NCI-H1048 (cell line): ENCODE measurements around the gene AK4.
"Not testable (repeated sequence)": the region's sequence is repeated elsewhere in the genome, so short reads cannot be mapped to it uniquely, and the experiment has no call there.

Experiments used
- DNase-seq: peaks from one replicate; lab custom pipeline; 2025; lab: John Stamatoyannopoulos, UW

The AK4 gene

GRCh38 chr1:65150583-65151263 is 2.7 kb downstream of the AK4 start:
- DNase-seq = no peak

DNA sequence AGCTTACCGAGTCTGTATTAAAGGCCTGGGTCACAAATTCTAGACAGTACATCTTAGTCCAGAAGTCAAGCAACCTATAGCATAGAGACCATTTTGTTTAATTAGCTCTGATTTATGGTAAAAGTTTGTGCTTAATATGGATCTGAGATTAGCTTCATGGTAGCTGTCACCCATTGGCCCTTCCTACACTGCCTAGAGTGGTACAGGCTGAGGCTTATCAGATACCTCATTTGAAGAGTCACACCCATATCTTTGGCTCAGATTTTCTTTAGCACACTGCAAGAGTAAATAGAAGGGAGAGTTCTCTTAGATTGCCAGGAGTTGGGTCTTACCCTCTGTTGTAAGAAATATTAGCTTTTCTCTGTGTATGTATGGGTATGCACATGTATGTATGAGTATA is 3.6 kb downstream of the AK4 start:
- DNase-seq = no peak

DNA sequence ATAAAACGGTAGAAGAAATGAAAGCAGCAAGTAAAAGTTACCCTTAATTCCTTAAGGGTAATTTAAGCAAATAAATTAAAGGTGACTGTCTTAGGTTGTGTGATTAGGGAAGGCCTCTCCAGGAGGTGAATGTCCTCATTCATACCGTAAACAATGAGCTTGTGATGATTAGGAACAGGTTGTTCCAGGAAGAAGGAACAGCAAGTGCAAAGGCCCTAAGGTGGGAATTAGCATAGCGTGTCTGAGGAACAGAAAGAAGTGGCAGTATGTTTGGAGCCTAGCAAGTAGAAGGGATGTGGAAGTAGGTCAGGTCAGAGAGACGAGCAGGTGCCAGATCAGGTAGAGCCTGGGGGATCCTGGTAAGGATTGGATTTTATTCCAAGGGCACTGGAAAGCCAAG is 5.6 kb downstream of the AK4 start:
- DNase-seq = no peak

GRCh38 chr1:65156910-65157545 is 9.0 kb downstream of the AK4 start:
- no peak for DNase-seq

DNA sequence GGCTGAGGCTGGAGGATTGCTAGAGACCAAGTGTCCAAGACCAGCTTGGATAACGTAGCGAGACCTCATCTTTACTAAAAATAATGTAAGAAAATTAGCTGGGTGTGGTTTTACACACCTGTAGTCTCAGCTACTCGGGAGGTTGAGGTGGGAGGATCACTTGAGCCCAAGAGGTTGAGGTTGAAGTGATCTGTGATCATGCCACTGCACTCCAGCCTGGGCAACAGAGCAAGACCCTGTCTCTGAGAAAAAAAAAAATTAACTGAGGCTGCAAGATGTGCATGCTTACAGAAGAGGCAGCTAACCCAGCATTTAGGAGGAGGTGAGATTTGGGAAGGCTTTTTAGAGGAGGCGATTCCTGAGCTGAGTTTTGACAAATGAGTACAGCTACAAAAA is 9.5 kb downstream of the AK4 start:
- DNase-seq = no peak

DNA sequence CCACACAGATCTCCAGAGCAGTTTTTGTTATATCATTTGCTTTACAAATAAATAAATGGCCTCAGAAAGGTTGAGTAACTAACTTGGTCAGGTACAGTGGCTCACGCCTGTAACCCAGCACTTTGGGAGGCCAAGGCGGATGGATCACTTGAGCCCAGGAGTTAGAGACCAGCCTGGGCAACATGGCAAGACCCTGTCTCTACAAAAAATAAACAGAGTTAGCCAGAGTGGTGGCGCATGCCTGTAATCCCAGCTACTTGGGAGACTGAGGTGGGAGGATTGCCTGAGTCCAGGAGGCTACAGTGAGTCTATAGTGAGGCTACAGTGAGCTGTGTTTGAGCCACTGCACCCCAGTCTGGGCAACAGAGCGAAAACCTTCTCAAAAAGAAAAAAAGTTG is 11.3 kb downstream of the AK4 start:
- DNase-seq = not testable (repeated sequence)

- no peak for DNase-seq
These were observed 12.0 kb downstream of the AK4 start for GRCh38 chr1:65159801-65160523.

GRCh38 chr1:65163201-65163805 is 15.3 kb downstream of the AK4 start:
- no peak for DNase-seq

- DNase-seq = not testable (repeated sequence)
These were observed 16.1 kb downstream of the AK4 start for GRCh38 chr1:65164101-65164500.

- DNase-seq = no peak
These were observed 16.6 kb downstream of the AK4 start for GRCh38 chr1:65164633-65165032.

DNA sequence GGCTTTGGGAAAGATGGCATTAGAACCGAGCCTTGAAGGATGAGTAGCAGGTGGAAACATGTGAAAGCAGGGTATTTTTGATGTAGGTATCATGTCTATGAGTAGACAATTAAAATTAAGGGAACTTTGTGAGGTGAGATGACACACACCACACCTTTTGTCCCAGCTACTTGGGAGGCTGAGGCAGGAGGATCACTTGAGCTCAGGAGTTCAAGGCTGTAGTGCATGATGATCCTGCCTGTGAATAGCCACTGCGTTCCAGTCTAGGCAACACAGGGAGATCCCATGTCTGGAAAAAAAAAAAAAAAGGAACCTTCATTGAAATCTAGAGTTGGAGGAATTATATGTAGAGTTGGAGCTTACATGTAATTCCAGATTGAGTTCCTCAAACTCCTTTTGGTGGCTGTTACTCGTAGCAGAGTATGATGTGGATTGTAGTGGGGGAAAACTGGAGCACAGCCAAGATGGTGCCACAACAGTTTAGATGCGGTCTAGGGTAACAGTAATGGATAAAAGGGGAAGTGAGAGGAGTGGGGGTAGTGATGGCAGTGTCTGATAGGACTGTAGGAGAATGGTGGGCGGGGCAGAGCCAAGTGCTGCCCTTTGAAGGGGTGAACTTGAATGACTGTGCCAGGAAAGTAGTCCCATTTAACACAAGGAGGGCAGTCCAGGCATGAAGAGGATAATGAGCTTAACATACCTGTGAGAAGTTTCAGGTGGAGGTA is 17.4 kb downstream of the AK4 start:
- DNase-seq = no peak

GRCh38 chr1:65166572-65167305 is 18.7 kb downstream of the AK4 start:
- DNase-seq = no peak

DNA sequence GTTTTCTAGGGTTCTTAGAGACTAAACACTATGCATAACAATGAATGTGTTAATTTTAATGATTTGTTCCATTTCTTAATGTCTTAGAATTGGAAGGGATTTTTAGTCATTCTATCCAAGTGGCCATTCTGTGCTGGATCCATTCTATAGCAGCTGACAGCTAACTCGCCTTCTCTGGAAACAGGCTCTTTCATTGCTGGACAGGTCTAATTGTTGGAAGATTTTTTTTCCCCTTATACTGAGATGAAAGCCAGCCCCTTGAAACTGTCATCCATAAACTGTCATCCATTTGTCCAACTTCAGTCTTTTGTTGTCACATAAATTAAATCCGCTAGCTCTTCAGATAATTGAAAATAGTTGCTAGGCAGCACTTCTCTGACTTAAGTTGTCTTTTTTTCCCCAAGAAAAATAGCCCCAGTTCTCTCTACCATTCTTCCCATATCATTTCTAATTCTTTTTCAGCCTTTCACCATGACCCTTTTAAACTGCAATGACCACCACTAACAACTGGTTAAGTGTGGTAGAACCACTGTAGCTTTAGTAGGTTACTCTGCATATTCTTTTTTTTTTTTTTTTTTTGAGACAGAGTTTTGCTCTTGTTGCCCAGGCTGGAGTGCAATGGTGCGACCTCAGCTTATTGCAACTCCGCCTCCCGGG is 19.7 kb downstream of the AK4 start:
- DNase-seq = no peak

DNA sequence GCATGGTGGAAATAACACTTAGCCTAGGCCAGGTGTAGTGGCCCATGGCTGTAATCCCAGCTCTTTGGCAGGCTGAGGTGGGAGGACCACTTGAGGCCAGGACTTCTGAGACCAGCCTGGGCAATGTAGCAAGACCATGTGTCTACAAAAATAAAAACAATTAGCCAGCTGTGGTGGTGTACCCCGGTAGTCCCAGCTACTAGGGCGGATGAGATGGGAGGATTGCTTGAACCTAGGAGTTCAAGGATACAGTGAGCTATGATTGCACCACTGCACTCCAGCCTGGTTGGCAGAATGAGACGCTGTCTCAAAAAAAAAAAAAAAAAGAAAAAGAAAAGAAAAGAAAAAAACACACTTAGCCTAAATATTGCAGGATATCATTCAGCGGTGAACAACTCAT is 20.9 kb downstream of the AK4 start:
- no peak for DNase-seq

- DNase-seq = no peak
These were observed 22.6 kb downstream of the AK4 start for GRCh38 chr1:65170511-65171142.

DNA sequence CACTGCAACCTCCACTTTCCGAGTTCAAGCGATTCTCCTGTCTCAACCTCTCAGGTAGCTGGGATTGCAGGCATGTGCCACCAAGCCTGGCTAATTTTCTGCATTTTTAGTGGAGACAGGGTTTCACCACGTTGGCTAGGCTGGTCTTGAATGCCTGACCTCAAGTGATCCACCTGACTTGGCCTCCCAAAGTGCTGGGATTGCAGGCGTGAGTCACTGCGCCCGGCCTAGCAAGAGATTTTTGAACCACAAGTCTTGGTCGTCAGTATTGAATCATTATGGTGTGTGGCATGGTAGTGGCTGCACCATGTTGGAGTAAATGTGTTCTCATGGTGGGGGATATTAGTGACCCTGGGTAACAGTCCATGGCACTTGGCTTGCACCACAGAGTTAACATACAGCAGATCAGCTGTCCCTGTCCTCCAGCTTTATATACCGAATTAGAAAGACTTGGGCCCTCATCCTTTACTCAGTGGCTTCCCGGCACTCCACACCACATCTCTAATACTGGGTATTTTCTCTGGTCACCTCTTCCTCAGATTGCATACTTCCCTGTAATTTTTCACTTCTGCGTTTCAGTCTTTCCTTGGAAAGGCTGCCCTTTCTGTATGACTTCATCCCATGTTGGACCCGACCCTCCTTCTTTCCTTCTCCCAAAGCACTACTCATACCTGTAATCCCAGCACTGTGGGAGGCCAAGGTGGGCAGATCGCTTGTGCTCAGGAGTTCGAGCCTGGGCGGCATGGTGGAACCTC is 25.1 kb downstream of the AK4 start:
- DNase-seq = no peak

GRCh38 chr1:65174585-65174984 is 26.6 kb downstream of the AK4 start:
- no peak for DNase-seq

GRCh38 chr1:65175171-65176055 is 27.4 kb downstream of the AK4 start:
- DNase-seq = no peak

GRCh38 chr1:65176056-65176450 is 28.1 kb downstream of the AK4 start:
- no peak for DNase-seq
